Body of pancreas (tissue), 4 donors: Measurements from ENCODE around the gene TPD52L1.

Experiments
- CTCF ChIP-seq, 7 experiments: fragments of 450-650 bp in 4 of 7; fragments of 200-600 bp in 3 of 7; sonication (generic) in 3 of 7; IDR thresholded peaks; one replicate each; pipeline ENCODE4 v1.5.1; 2016 to 2019; ENCODE audit warnings: antibody characterized with exemption in 7 of 7
- POLR2A ChIP-seq, 3 donors: fragments of 450-650 bp; IDR thresholded peaks; one replicate each; pipeline ENCODE4 v1.6.1; 2016; ENCODE audit warnings: antibody characterized with exemption in 3 of 3, mild to moderate bottlenecking in 2 of 3

GRCh38 chr6:125237764-125238163 is 84.2 kb downstream of the TPD52L1 start:
- TF ChIP-seq CTCF (IDR thresholded peaks at IDR 0.05) (no peak), POLR2A (IDR thresholded peaks at IDR 0.05) (no peak)
